HEK293 (cell line): Measurements from ENCODE around the gene MYEF2.

ENCODE experiments used
- CTCF ChIA-PET: fragments of 350-600 bp; formaldehyde crosslinking; extraction: SDS; loops from one replicate; lab custom pipeline; 2021; ENCODE audit warnings: antibody characterized with exemption; lab: Yijun Ruan, JAX
- POLR2A ChIA-PET: fragments of 300-600 bp; formaldehyde crosslinking; extraction: SDS; loops from one replicate; lab custom pipeline; 2020; ENCODE audit warnings: antibody characterized with exemption, inconsistent platforms; lab: Yijun Ruan, JAX
- H3K27ac ChIP-seq: fragments of 200-500 bp; sonication (Bioruptor generic); 2 replicates; pipeline ENCODE4 v1.5.1; 2014; ENCODE audit warnings: low read depth, low read length, control low read depth, inconsistent platforms; ENCODE audit errors: extremely low read depth
- H3K36me3 ChIP-seq, 2 experiments: fragments of 200-500 bp in 1 of 2; sonication (Bioruptor generic) in 1 of 2; 1 replicate in 1 of 2; 2 replicates in 1 of 2; pipeline ENCODE4 v1.5.1; 2014 to 2017; ENCODE audit warnings: inconsistent platforms in 2 of 2, low read length in 2 of 2; ENCODE audit not compliant: control insufficient read depth in 2 of 2, insufficient read depth in 1 of 2
- H3K4me1 ChIP-seq: fragments of 200-500 bp; sonication (Bioruptor generic); 2 replicates; pipeline ENCODE4 v1.5.1; 2014; ENCODE audit warnings: mild to moderate bottlenecking, low read length, inconsistent platforms; ENCODE audit not compliant: control insufficient read depth, insufficient read depth
- H3K4me3 ChIP-seq: 2 replicates; pipeline ENCODE4 v1.5.1; 2011; ENCODE audit warnings: low read depth, mild to moderate bottlenecking, control low read depth, low read length, moderate library complexity
- H3K9me3 ChIP-seq: fragments of 200-500 bp; sonication (Bioruptor generic); 2 replicates; pipeline ENCODE4 v1.5.1; 2014; ENCODE audit warnings: low read depth, low read length, inconsistent platforms; ENCODE audit not compliant: control insufficient read depth, insufficient read depth
- BCL11A ChIP-seq: fragments of 450-650 bp; formaldehyde crosslinking; IDR thresholded peaks from 2 replicates; pipeline ENCODE4 v1.5.1; 2016; ENCODE audit warnings: low read depth, missing biosample characterization, missing genetic modification characterization
- KLF10 ChIP-seq: fragments of 450-650 bp; IDR thresholded peaks from 2 replicates; pipeline ENCODE4 v1.5.1; 2018; ENCODE audit warnings: missing biosample characterization, mild to moderate bottlenecking, missing genetic modification characterization
- REPIN1 ChIP-seq: fragments of 450-650 bp; formaldehyde crosslinking; IDR thresholded peaks from 2 replicates; pipeline ENCODE4 v1.5.1; 2017; ENCODE audit warnings: missing biosample characterization, missing genetic modification characterization, low read depth
- ZEB2 ChIP-seq: fragments of 450-650 bp; formaldehyde crosslinking; IDR thresholded peaks from 2 replicates; pipeline ENCODE4 v1.5.1; 2016; ENCODE audit warnings: missing biosample characterization, missing genetic modification characterization
- ZFHX2 ChIP-seq: fragments of 450-650 bp; formaldehyde crosslinking; conservative IDR thresholded peaks from 2 replicates; pipeline ENCODE4 v1.5.1; 2016; ENCODE audit warnings: missing biosample characterization, missing genetic modification characterization
- ZFP3 ChIP-seq: fragments of 450-650 bp; formaldehyde crosslinking; IDR thresholded peaks from 2 replicates; pipeline ENCODE4 v1.5.1; 2016; ENCODE audit warnings: low read depth, missing biosample characterization, missing genetic modification characterization
- ZNF112 ChIP-seq: fragments of 450-650 bp; formaldehyde crosslinking; IDR thresholded peaks from 2 replicates; pipeline ENCODE4 v1.5.0; 2017; ENCODE audit warnings: missing biosample characterization, missing genetic modification characterization
- ZNF184 ChIP-seq: fragments of 450-650 bp; IDR thresholded peaks from 2 replicates; pipeline ENCODE4 v1.5.1; 2018; ENCODE audit warnings: missing biosample characterization, mild to moderate bottlenecking, missing genetic modification characterization
- ZNF248 ChIP-seq: fragments of 450-650 bp; formaldehyde crosslinking; IDR thresholded peaks from 2 replicates; pipeline ENCODE4 v1.5.1; 2017; ENCODE audit warnings: missing biosample characterization, missing genetic modification characterization
- ZNF302 ChIP-seq: fragments of 450-650 bp; formaldehyde crosslinking; IDR thresholded peaks from 2 replicates; pipeline ENCODE4 v1.5.1; 2016; ENCODE audit warnings: missing biosample characterization, missing genetic modification characterization, low read depth
- ZNF335 ChIP-seq: fragments of 450-650 bp; formaldehyde crosslinking; conservative IDR thresholded peaks from 2 replicates; pipeline ENCODE4 v1.5.1; 2016; ENCODE audit warnings: missing biosample characterization, missing genetic modification characterization
- ZNF433 ChIP-seq: fragments of 450-650 bp; formaldehyde crosslinking; IDR thresholded peaks from 2 replicates; pipeline ENCODE4 v1.5.1; 2016; ENCODE audit warnings: missing biosample characterization, missing genetic modification characterization, low read depth
- ZNF548 ChIP-seq: fragments of 450-650 bp; formaldehyde crosslinking; IDR thresholded peaks from 2 replicates; pipeline ENCODE4 v1.5.1; 2016; ENCODE audit warnings: missing biosample characterization, missing genetic modification characterization
- ZNF561 ChIP-seq: fragments of 450-650 bp; IDR thresholded peaks from 2 replicates; pipeline ENCODE4 v1.5.1; 2018; ENCODE audit warnings: missing biosample characterization, missing genetic modification characterization, borderline replicate concordance
- ZNF701 ChIP-seq: fragments of 450-650 bp; formaldehyde crosslinking; IDR thresholded peaks from 2 replicates; pipeline ENCODE4 v1.5.1; 2016; ENCODE audit warnings: missing biosample characterization, missing genetic modification characterization
- ZNF707 ChIP-seq: fragments of 450-650 bp; formaldehyde crosslinking; IDR thresholded peaks from 2 replicates; pipeline ENCODE4 v1.5.1; 2016; ENCODE audit warnings: missing biosample characterization, missing genetic modification characterization
- TF ChIP-seq, protein P1 (sequence below): fragments of 450-650 bp; formaldehyde crosslinking; conservative IDR thresholded peaks from 2 replicates; pipeline ENCODE4 v1.5.1; 2016; ENCODE audit warnings: low read depth, missing biosample characterization, missing genetic modification characterization
- TF ChIP-seq, protein P2 (sequence below): fragments of 450-650 bp; formaldehyde crosslinking; IDR thresholded peaks from 2 replicates; pipeline ENCODE4 v1.5.1; 2017; ENCODE audit warnings: missing biosample characterization, missing genetic modification characterization
- TF ChIP-seq, protein P3 (sequence below): fragments of 450-650 bp; formaldehyde crosslinking; IDR thresholded peaks from 2 replicates; pipeline ENCODE4 v1.5.1; 2016; ENCODE audit warnings: missing biosample characterization, missing genetic modification characterization
- TF ChIP-seq, protein P4 (sequence below): fragments of 450-650 bp; formaldehyde crosslinking; IDR thresholded peaks from 2 replicates; pipeline ENCODE4 v1.5.1; 2016; ENCODE audit warnings: missing biosample characterization, missing genetic modification characterization
- TF ChIP-seq, protein P5 (sequence below): fragments of 450-650 bp; formaldehyde crosslinking; IDR thresholded peaks from 2 replicates; pipeline ENCODE4 v1.5.0; 2017; ENCODE audit warnings: missing biosample characterization, missing genetic modification characterization, borderline replicate concordance

MYEF2 gene

DNA sequence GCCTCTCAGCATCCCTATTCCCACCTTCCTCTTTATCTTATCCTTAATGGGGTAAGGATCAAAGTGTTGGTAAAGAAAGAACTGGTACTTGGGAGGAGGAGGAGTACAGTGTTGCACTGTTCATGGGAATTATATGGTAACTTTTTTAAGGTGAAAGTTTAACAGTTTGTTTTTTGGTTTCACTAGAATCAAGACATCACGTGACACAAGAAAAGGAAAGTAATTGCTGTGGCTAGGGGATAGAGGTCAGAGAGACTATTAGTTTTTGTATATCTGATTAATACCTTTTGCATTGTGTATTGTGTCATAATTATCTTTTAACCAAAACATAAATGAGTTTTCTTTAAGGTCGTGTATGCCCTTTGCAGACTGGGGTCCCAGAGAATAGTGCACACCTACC lies 80.8 kb downstream of the MYEF2 start:
- H3K4me1 ChIP-seq = no peaks in the 10 kb centered on the region
- POLR2A ChIA-PET = no interaction called here
- TF ChIP-seq ZNF707 (tag by site-specific recombination) (no peak), ZNF112 (tag by site-specific recombination) (no peak), ZFP3 (tag by site-specific recombination) (no peak), ZNF302 (tag by site-specific recombination) (no peak), ZNF335 (tag by site-specific recombination) (no peak), KLF10 (tag by site-specific recombination) (no peak), ZNF248 (no peak), ZFHX2 (no peak), REPIN1 (no peak), BCL11A (no peak), ZNF701 (tag by site-specific recombination) (no peak), ZNF433 (tag by site-specific recombination) (no peak), ZNF548 (no peak), ZNF561 (no peak), ZNF184 (tag by site-specific recombination) (no peak)
- TF ChIP-seq, protein P1, sequence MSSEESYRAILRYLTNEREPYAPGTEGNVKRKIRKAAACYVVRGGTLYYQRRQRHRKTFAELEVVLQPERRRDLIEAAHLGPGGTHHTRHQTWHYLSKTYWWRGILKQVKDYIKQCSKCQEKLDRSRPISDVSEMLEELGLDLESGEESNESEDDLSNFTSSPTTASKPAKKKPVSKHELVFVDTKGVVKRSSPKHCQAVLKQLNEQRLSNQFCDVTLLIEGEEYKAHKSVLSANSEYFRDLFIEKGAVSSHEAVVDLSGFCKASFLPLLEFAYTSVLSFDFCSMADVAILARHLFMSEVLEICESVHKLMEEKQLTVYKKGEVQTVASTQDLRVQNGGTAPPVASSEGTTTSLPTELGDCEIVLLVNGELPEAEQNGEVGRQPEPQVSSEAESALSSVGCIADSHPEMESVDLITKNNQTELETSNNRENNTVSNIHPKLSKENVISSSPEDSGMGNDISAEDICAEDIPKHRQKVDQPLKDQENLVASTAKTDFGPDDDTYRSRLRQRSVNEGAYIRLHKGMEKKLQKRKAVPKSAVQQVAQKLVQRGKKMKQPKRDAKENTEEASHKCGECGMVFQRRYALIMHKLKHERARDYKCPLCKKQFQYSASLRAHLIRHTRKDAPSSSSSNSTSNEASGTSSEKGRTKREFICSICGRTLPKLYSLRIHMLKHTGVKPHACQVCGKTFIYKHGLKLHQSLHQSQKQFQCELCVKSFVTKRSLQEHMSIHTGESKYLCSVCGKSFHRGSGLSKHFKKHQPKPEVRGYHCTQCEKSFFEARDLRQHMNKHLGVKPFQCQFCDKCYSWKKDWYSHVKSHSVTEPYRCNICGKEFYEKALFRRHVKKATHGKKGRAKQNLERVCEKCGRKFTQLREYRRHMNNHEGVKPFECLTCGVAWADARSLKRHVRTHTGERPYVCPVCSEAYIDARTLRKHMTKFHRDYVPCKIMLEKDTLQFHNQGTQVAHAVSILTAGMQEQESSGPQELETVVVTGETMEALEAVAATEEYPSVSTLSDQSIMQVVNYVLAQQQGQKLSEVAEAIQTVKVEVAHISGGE (tag by site-specific recombination) = no peak
- TF ChIP-seq, protein P2, sequence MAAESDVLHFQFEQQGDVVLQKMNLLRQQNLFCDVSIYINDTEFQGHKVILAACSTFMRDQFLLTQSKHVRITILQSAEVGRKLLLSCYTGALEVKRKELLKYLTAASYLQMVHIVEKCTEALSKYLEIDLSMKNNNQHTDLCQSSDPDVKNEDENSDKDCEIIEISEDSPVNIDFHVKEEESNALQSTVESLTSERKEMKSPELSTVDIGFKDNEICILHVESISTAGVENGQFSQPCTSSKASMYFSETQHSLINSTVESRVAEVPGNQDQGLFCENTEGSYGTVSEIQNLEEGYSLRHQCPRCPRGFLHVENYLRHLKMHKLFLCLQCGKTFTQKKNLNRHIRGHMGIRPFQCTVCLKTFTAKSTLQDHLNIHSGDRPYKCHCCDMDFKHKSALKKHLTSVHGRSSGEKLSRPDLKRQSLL (tag by site-specific recombination) = no peak
- TF ChIP-seq, protein P3, sequence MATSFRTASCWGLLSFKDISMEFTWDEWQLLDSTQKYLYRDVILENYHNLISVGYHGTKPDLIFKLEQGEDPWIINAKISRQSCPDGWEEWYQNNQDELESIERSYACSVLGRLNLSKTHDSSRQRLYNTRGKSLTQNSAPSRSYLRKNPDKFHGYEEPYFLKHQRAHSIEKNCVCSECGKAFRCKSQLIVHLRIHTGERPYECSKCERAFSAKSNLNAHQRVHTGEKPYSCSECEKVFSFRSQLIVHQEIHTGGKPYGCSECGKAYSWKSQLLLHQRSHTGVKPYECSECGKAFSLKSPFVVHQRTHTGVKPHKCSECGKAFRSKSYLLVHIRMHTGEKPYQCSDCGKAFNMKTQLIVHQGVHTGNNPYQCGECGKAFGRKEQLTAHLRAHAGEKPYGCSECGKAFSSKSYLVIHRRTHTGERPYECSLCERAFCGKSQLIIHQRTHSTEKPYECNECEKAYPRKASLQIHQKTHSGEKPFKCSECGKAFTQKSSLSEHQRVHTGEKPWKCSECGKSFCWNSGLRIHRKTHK (tag by site-specific recombination) = no peak
- TF ChIP-seq, protein P4, sequence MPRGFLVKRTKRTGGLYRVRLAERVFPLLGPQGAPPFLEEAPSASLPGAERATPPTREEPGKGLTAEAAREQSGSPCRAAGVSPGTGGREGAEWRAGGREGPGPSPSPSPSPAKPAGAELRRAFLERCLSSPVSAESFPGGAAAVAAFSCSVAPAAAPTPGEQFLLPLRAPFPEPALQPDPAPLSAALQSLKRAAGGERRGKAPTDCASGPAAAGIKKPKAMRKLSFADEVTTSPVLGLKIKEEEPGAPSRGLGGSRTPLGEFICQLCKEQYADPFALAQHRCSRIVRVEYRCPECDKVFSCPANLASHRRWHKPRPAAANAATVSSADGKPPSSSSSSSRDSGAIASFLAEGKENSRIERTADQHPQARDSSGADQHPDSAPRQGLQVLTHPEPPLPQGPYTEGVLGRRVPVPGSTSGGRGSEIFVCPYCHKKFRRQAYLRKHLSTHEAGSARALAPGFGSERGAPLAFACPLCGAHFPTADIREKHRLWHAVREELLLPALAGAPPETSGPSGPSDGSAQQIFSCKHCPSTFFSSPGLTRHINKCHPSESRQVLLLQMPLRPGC (tag by site-specific recombination) = no peak
- TF ChIP-seq, all 188 proteins: peak for 0
- Histone ChIP-seq H3K4me3 (no peak overlapping the region), H3K36me3 (no peaks in the 10 kb centered on the region), H3K9me3 (no peaks in the 10 kb centered on the region), H3K27ac (no peak overlapping the region)
- CTCF ChIA-PET = interaction anchor here (1.1 kb wide), 2 partner anchors 12 to 34 kb away, joined by 3 read pairs; no protein-coding TSS in a partner anchor

DNA sequence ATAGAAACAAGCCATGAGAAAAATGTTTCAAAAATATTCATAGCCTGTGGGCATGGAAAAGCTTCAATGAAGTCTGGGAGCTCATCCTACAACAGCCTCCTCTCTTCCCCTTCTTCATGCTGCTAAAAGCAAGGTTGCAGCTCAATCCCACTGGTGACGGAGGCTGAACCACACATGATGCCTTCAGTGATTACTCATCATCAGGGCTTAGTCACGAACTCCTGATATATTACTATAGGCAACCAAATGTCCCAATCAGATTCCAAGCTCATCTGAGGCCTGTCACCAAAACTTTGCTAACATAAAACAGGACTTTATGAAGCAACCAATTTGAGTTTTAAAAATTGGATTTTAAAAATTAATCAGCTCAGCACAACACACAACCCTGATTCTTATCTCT lies 81.3 kb downstream of the MYEF2 start:
- Histone ChIP-seq H3K27ac (no peak overlapping the region), H3K36me3 (no peaks in the 10 kb centered on the region), H3K9me3 (no peaks in the 10 kb centered on the region), H3K4me1 (no peaks in the 10 kb centered on the region), H3K4me3 (no peak overlapping the region)
- ChIA-PET POLR2A (no interaction called here), CTCF (interaction anchor here (1.1 kb wide), 2 partner anchors 11 to 34 kb away, joined by 3 read pairs; no protein-coding TSS in a partner anchor)
- TF ChIP-seq ZNF112 (tag by site-specific recombination) (no peak), ZEB2 (tag by site-specific recombination) (no peak)
- TF ChIP-seq, protein P5, sequence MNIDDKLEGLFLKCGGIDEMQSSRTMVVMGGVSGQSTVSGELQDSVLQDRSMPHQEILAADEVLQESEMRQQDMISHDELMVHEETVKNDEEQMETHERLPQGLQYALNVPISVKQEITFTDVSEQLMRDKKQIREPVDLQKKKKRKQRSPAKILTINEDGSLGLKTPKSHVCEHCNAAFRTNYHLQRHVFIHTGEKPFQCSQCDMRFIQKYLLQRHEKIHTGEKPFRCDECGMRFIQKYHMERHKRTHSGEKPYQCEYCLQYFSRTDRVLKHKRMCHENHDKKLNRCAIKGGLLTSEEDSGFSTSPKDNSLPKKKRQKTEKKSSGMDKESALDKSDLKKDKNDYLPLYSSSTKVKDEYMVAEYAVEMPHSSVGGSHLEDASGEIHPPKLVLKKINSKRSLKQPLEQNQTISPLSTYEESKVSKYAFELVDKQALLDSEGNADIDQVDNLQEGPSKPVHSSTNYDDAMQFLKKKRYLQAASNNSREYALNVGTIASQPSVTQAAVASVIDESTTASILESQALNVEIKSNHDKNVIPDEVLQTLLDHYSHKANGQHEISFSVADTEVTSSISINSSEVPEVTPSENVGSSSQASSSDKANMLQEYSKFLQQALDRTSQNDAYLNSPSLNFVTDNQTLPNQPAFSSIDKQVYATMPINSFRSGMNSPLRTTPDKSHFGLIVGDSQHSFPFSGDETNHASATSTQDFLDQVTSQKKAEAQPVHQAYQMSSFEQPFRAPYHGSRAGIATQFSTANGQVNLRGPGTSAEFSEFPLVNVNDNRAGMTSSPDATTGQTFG (tag by site-specific recombination) = no peak
